Stimulated activated CD8-positive, alpha-beta memory T cell treated with anti-CD3 and anti-CD28 coated beads, Interleukin-15, amount 100 ng/mL, for 4 hours (primary cell): Measurements from ENCODE around the gene MUC21.
"Not testable (repeated sequence)": the region's sequence is repeated elsewhere in the genome, so short reads cannot be mapped to it uniquely, and the experiment has no call there.

Experiments used
- DNase-seq, 2 donors: peaks; one replicate each; pipeline ENCODE4 v3.0.0-alpha.2; 2020; ENCODE audit warnings: low read depth in 2 of 2

The MUC21 gene

GRCh38 chr6:30969171-30969570 is 14.3 kb upstream of the MUC21 start:
- not testable (repeated sequence) for DNase-seq

GRCh38 chr6:30970946-30971345 is 12.6 kb upstream of the MUC21 start:
- DNase-seq: no peak

GRCh38 chr6:30972816-30973215 is 10.7 kb upstream of the MUC21 start:
- no peak for DNase-seq

GRCh38 chr6:30974490-30975252 is 8.8 kb upstream of the MUC21 start:
- no peak for DNase-seq

GRCh38 chr6:30979141-30979540 is 4.4 kb upstream of the MUC21 start:
- DNase-seq: no peak

- DNase-seq: no peak
Measured at GRCh38 chr6:30979690-30980089, 3.8 kb upstream of the MUC21 start.

GRCh38 chr6:30981942-30982772 is 1.4 kb upstream of the MUC21 start:
- DNase-seq: no peak

GRCh38 chr6:30985490-30985889 is 2.0 kb downstream of the MUC21 start:
- no peak for DNase-seq

- no peak for DNase-seq
Measured at GRCh38 chr6:30987304-30987703, 3.8 kb downstream of the MUC21 start.

GRCh38 chr6:30988209-30988825 is 4.8 kb downstream of the MUC21 start:
- no peak for DNase-seq

- no peak for DNase-seq
Measured at GRCh38 chr6:30990422-30991086, 7.0 kb downstream of the MUC21 start.

- DNase-seq: no peak
Measured at GRCh38 chr6:30991891-30992290, 8.4 kb downstream of the MUC21 start.

- DNase-seq: no peak
Measured at GRCh38 chr6:30997301-30997700, 13.8 kb downstream of the MUC21 start.

GRCh38 chr6:30998785-30999184 is 15.3 kb downstream of the MUC21 start:
- no peak for DNase-seq

GRCh38 chr6:31000067-31000860 is 16.7 kb downstream of the MUC21 start:
- not testable (repeated sequence) for DNase-seq

GRCh38 chr6:31001281-31001888 is 17.9 kb downstream of the MUC21 start:
- no peak for DNase-seq

- no peak for DNase-seq
Measured at GRCh38 chr6:31002471-31002870, 19.0 kb downstream of the MUC21 start.

- no peak for DNase-seq
Measured at GRCh38 chr6:31004794-31005193, 21.3 kb downstream of the MUC21 start.

- no peak for DNase-seq
Measured at GRCh38 chr6:31005249-31006020, 21.9 kb downstream of the MUC21 start.

GRCh38 chr6:31007694-31008093 is 24.2 kb downstream of the MUC21 start:
- DNase-seq: no peak
